ENCODE results near the gene CERK.

DNA sequence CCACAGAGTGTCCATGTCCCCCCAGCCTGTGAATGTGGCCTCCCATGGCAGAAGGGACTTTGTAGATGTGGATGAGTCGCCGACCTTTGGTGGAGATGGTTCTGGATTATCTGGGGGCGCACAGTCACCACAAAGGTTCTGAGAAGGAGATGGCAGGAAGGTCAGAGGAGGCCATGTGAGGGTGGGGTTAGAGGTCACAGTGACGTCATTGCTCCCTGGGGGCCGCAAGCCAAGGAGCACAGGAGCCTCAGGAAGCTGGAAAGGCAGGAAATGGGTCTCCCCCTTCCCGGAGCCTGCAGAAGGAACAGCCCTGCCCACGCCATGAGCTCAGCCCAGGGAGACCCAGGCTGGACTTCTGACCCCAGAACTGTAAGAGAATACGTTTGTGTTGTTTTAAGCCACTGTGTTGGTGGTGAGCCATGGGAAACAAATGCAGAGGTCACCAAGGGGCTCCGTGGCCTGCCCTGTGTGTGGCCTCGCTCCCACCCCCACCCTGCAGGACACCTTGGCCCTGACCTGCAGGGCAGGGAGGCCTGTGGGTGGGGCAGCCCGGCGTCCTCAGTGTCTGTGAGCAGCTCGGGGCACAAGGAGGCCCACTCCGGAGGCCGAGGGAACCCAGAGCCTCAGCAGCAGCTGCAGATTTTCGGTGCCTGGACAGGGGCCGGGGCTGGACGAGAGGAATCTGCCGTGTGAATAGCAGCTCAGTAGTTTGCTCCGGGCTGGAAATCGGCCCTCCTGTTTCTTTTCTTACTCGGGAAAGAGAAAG lies 85.8 kb downstream of the CERK start:
- TF ChIP-seq POLR2A (IDR thresholded peaks at IDR 0.05; ENCODE audit: low read length), result no peak
- TF ChIP-seq GATA1 (IDR thresholded peaks at IDR 0.05; ENCODE audit: low read depth, low read length), result no peak
